NT2/D1 (cell line): ENCODE measurements around the gene SERPINB1.

ENCODE experiments used
- SUZ12 ChIP-seq: IDR thresholded peaks from 2 replicates; pipeline ENCODE4 v1.6.1; 2011; ENCODE audit not compliant: insufficient read length, insufficient read depth; ENCODE audit errors: extremely low read depth
- YY1 ChIP-seq: IDR thresholded peaks from 2 replicates; pipeline ENCODE4 v1.6.1; 2011; ENCODE audit not compliant: insufficient read length, insufficient read depth

GRCh38 chr6:2796861-2797260 is 44.8 kb downstream of the SERPINB1 start:
- no peak for TF ChIP-seq YY1
- no peak for TF ChIP-seq SUZ12
